Stimulated activated CD4-positive, alpha-beta T cell treated with anti-CD3 and anti-CD28 coated beads, TNF-alpha, amount 100 ng/mL, for 24 hours (primary cell): ENCODE results near the gene ABHD13.

Experiments
- DNase-seq, 3 experiments: peaks; one replicate each; pipeline ENCODE4 v3.0.0-alpha.2; 2020; ENCODE audit warnings: low read depth in 3 of 3

Gene ABHD13

GRCh38 chr13:108283110-108283509 lies 64.9 kb downstream of the ABHD13 start:
- no peak for DNase-seq
